ENCODE data around the gene NHS. TPM values are rescaled to one million over a fixed set of nuclear protein-coding genes. Genes with fewer than 3 reads are reported as not detected.

NHS gene
- total RNA-seq, 1 donor, result 0.31 TPM

- Histone ChIP-seq H3K27me3 (ENCODE audit: insufficient read depth, low read length) (peaks cover 16% of the 10 kb centered on the region), H3K9me3 (ENCODE audit: low read depth, low read length) (no peaks in the 10 kb centered on the region), H3K4me1 (ENCODE audit: insufficient read depth, low read length) (peaks cover 11% of the 10 kb centered on the region), H3K4me3 (ENCODE audit: low read length) (peak overlapping the region; percentile 48)
Measured at GRCh38 chrX:17738737-17739535, 363.9 kb downstream of the NHS start.

- Histone ChIP-seq H3K27me3 (ENCODE audit: insufficient read depth, low read length) (peaks cover 16% of the 10 kb centered on the region), H3K4me3 (ENCODE audit: low read length) (no peak overlapping the region), H3K4me1 (ENCODE audit: insufficient read depth, low read length) (peaks cover 11% of the 10 kb centered on the region), H3K9me3 (ENCODE audit: low read depth, low read length) (no peaks in the 10 kb centered on the region)
Measured at GRCh38 chrX:17740137-17741122, 365.4 kb downstream of the NHS start.

DNA sequence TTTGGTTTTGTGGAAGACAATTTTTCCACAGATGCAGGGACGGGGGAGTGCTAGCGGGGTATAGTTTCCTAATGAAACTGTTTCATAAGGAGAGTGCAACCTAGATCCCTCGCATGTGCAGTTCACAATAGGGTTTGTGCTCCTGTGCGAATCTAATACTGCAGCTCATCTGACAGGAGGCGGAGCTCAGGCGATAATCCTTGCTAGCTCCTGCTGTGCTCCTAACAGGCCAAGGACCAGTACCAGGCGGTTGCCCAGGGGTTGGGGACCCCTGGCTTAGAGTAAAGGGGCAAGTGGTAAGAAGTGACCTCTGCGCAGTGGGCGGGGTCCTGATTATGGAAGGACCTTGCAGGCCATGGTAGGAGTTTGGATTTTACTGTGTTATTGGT is 366.1 kb downstream of the NHS start:
- Histone ChIP-seq H3K4me1 (ENCODE audit: insufficient read depth, low read length) (peaks cover 10% of the 10 kb centered on the region), H3K9me3 (ENCODE audit: low read depth, low read length) (no peaks in the 10 kb centered on the region), H3K4me3 (ENCODE audit: low read length) (no peak overlapping the region), H3K27me3 (ENCODE audit: insufficient read depth, low read length) (peaks cover 16% of the 10 kb centered on the region)

DNA sequence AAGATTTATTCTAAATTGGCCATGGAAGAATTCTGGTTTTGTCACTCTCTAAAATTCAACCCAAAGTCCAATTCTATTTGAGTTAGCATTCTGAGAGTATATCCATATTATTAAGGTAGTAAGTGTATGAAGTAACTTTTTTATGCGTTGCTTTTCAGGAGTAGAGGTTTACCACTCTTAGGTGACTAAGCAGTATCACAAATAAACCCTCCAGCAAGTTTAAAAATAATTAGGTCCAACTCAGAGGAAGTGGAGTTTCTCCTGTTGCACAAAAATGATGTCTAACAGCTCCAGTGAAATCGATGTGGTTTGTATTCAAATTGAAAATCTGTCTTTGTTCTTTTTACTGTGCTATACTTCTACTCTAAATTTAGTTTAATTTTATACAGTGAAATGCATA is 368.9 kb downstream of the NHS start:
- H3K9me3 ChIP-seq (ENCODE audit: low read depth, low read length), result no peaks in the 10 kb centered on the region
- no peaks in the 10 kb centered on the region for H3K4me1 ChIP-seq (ENCODE audit: insufficient read depth, low read length)
- no peak overlapping the region for H3K4me3 ChIP-seq (ENCODE audit: low read length)
- peaks cover 12% of the 10 kb centered on the region for H3K27me3 ChIP-seq (ENCODE audit: insufficient read depth, low read length)

DNA sequence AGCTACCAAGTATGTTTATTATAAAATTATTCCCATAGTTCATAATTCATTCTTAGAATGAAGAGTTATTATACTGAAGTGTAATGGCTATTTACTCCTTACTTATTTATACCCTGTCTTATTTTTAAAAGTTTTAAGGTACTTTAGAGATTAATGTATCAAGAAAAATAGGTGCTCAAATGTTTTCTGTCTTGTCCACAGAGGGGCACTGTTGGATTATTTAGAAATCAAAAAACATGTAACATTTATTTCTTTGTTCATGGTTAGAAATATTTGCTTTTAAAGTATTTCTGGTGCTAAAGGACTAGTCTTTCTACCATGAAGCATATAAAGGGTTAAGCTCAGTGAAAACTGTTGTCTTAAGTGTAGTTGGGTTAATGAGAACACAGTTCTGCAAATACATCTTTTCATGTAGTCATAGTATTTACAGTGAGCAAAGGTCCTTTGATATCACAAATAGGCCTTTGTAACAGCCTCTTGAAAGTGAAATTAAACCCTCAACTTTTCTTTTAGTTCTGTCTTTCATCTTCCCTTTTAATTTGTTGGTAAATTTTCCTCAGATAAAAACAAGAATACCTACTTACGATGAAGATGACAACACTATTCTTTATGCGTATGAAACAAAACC is 370.0 kb downstream of the NHS start:
- H3K9me3 ChIP-seq (ENCODE audit: low read depth, low read length), result no peaks in the 10 kb centered on the region
- no peaks in the 10 kb centered on the region for H3K4me1 ChIP-seq (ENCODE audit: insufficient read depth, low read length)
- no peak overlapping the region for H3K4me3 ChIP-seq (ENCODE audit: low read length)
- H3K27me3 ChIP-seq (ENCODE audit: insufficient read depth, low read length), result peaks cover 4% of the 10 kb centered on the region

DNA sequence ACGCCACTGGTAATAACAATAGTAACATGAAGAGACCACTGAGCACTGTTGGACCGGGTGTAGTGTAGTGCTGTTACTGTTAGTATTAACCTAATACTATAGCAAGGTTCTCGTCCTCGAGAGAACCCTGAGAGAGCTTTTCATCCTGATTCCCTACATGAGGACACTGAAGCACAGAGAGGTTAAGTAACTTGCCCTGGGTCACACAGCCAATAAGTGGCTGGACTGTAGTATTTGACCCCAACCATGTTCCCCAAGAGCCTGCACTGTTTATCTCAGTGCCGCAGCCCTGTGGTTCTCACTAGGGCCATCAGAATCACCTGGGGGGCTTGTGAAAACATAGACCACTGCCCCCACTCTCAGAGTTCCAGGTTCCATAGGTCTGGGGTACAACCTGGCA is 372.7 kb downstream of the NHS start:
- H3K4me1 ChIP-seq (ENCODE audit: insufficient read depth, low read length), result no peaks in the 10 kb centered on the region
- no peaks in the 10 kb centered on the region for H3K9me3 ChIP-seq (ENCODE audit: low read depth, low read length)
- H3K27me3 ChIP-seq (ENCODE audit: insufficient read depth, low read length), result no peaks in the 10 kb centered on the region
- no peak overlapping the region for H3K4me3 ChIP-seq (ENCODE audit: low read length)

DNA sequence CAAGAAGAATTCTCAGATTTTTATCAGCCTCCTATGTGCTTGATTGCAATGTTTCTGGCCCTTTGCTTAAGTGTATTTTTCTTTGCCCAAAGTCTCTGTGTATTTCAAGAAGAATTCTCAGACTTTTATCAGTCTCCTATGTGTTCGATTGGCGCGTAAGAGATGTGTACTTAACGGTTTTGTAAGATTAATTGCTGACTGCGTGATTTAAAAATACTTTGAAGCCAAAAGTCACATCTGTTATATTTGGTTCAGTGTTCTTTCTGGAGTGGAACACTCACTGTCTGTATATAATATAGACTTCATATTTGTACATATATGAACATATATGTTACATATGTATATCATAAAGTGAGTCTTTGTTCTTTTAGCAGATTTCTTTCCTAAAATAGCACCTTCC is 373.7 kb downstream of the NHS start:
- Histone ChIP-seq H3K4me3 (ENCODE audit: low read length) (no peak overlapping the region), H3K4me1 (ENCODE audit: insufficient read depth, low read length) (no peaks in the 10 kb centered on the region), H3K27me3 (ENCODE audit: insufficient read depth, low read length) (no peaks in the 10 kb centered on the region), H3K9me3 (ENCODE audit: low read depth, low read length) (no peaks in the 10 kb centered on the region)

DNA sequence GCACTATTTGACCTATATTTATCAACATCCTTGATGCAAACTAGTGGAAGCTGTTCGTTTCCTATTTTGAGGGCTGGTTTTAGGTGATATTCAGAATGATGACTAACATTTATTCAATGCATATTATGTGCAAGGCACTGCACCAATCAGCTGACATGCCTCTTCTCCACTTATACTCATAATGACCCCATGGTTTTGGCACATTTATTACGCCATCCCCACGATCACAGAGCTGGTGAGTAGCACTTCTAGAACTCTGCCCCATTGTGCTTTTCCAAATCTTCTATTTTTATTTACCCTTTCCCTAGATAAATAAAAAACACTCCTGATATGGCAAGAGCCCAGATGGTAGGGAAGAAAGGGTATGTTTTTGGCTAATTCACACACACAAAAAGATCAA is 375.4 kb downstream of the NHS start:
- Histone ChIP-seq H3K9me3 (ENCODE audit: low read depth, low read length) (no peaks in the 10 kb centered on the region), H3K27me3 (ENCODE audit: insufficient read depth, low read length) (no peaks in the 10 kb centered on the region), H3K4me1 (ENCODE audit: insufficient read depth, low read length) (no peaks in the 10 kb centered on the region), H3K4me3 (ENCODE audit: low read length) (no peak overlapping the region)

DNA sequence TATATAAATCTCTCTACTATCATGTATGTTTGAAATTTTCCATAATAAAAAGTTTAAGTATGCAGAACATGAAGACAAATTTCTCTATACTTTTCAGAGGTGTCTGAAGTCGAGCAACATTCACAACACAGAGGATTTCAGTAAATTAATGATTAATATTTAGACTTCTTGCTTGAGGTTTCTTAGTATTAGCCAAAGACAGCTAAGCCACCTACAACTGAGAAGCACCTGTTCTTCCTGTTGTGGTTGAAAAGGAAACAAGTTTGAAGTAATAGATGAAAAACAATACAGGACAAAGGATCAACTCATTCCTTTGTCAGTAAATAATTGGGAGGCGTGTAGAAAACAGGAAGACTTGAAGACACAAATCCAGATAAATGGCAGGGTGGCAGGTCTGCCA is 383.4 kb downstream of the NHS start:
- Histone ChIP-seq H3K27me3 (ENCODE audit: insufficient read depth, low read length) (no peaks in the 10 kb centered on the region), H3K4me1 (ENCODE audit: insufficient read depth, low read length) (no peaks in the 10 kb centered on the region), H3K4me3 (ENCODE audit: low read length) (no peak overlapping the region), H3K9me3 (ENCODE audit: low read depth, low read length) (no peaks in the 10 kb centered on the region)

- Histone ChIP-seq H3K9me3 (ENCODE audit: low read depth, low read length) (no peaks in the 10 kb centered on the region), H3K4me3 (ENCODE audit: low read length) (no peak overlapping the region), H3K27me3 (ENCODE audit: insufficient read depth, low read length) (no peaks in the 10 kb centered on the region), H3K4me1 (ENCODE audit: insufficient read depth, low read length) (no peaks in the 10 kb centered on the region)
Measured at GRCh38 chrX:17759990-17760389, 385.0 kb downstream of the NHS start.

- no peaks in the 10 kb centered on the region for H3K27me3 ChIP-seq (ENCODE audit: insufficient read depth, low read length)
- no peaks in the 10 kb centered on the region for H3K9me3 ChIP-seq (ENCODE audit: low read depth, low read length)
- no peak overlapping the region for H3K4me3 ChIP-seq (ENCODE audit: low read length)
- peaks cover 7% of the 10 kb centered on the region for H3K4me1 ChIP-seq (ENCODE audit: insufficient read depth, low read length)
Measured at GRCh38 chrX:17767734-17768133, 392.7 kb downstream of the NHS start.

- Histone ChIP-seq H3K9me3 (ENCODE audit: low read depth, low read length) (no peaks in the 10 kb centered on the region), H3K27me3 (ENCODE audit: insufficient read depth, low read length) (no peaks in the 10 kb centered on the region), H3K4me1 (ENCODE audit: insufficient read depth, low read length) (peaks cover 7% of the 10 kb centered on the region), H3K4me3 (ENCODE audit: low read length) (no peak overlapping the region)
Measured at GRCh38 chrX:17768997-17769396, 394.0 kb downstream of the NHS start.

DNA sequence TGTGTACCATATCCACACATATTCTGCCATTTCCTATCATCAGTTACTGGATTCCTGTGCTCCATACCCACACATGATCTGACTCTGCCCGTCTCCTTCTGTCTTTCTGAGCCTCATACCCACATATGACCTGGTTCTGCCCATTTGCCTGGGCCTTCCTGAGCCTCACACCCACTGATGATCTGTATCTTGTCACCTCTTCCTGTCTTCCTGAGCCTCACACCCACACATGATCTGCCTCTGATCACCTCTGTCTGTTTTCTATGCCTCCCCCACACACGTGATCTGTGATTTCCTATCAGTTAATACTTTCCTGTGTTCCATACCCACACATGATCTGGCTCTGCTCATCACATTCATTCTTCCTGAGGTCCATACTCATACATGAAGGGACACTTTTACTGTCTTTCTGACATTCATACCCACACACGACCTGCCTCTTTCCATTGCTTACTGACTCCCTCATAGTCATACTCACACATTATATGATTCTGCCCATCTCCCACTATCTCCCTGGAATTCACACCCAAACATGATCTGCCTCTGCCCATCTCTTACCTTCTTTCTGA is 394.8 kb downstream of the NHS start:
- Histone ChIP-seq H3K9me3 (ENCODE audit: low read depth, low read length) (no peaks in the 10 kb centered on the region), H3K4me3 (ENCODE audit: low read length) (no peak overlapping the region), H3K4me1 (ENCODE audit: insufficient read depth, low read length) (peaks cover 7% of the 10 kb centered on the region)

DNA sequence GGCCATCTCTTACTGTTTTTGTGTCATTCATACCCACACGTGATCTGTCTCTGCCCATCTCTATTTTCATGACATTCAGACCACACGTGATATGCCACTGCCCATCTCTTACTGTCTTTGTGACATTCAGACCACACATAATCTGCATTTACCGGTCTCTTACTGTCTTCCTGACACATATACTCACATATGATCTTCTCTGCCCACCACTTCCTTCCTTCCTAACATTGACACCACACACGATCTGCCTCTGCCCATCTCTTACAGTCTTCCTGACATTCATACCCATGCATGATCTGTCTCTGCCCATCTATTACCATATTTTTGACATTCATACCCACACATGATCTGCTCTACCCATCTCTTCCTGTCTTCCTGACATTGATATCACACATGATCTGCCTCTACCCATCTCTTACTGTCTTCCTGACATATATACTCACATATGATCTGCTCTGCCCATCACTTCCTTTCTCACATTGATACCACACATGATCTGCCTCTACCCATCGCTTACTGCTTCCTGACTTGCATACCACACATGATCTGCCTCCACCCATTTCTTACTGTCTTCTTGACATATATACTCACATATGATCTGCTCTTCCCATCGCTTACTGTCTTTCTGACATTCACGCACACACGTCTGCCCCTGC is 398.3 kb downstream of the NHS start:
- H3K9me3 ChIP-seq (ENCODE audit: low read depth, low read length), result no peaks in the 10 kb centered on the region
- H3K4me3 ChIP-seq (ENCODE audit: low read length), result no peak overlapping the region
- H3K4me1 ChIP-seq (ENCODE audit: insufficient read depth, low read length), result peaks cover 4% of the 10 kb centered on the region
- no peaks in the 10 kb centered on the region for H3K27me3 ChIP-seq (ENCODE audit: insufficient read depth, low read length)

More for the DNA sequence above, 394.8 kb downstream of the NHS start:
- H3K27me3 ChIP-seq (ENCODE audit: insufficient read depth, low read length), result no peaks in the 10 kb centered on the region

Measured in mononuclear cell (primary cell).